Lung microvascular endothelial cell (primary cell): Measurements from ENCODE around the gene EIF4E. TPM values are rescaled to one million over a fixed set of nuclear protein-coding genes. Genes with fewer than 3 reads are reported as not detected.
"Not testable (repeated sequence)": the region's sequence is repeated elsewhere in the genome, so short reads cannot be mapped to it uniquely, and the experiment has no call there.

ENCODE experiments used
- DNase-seq, 2 donors: peaks; one replicate each; pipeline versions ENCODE4 v3.0.0 to v3.0.0-alpha.2; 2010; ENCODE audit warnings: low read depth in 2 of 2
- total RNA-seq: library from RNA; depleted of rRNA; stranded (reverse); fragments of >200 nt; gene quantifications from 2 replicates; pipeline ENCODE4 v1.2.1, GENCODE V29; 2014

EIF4E gene
- total RNA-seq, 1 donor from 2014 or later = 123 TPM

DNA sequence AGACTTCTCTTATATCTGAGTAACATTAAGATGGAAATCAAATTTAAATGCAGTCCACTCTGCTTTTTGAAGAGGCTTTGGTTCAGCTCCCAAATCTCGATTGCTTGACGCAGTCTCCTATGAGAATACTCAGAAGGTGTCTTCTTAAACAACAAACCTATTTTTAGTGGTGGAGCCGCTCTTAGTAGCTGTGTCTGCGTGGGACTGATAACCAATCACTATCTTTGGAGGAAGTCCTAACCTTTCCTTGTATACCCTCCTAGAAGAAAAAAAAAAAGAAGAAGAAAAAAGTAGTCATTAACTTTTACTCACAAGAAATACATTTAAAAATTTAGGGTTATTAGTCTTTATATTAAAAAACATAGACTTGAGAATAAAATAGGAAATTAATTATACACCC, 48.0 kb downstream of the EIF4E start:
- DNase-seq = not testable (repeated sequence)

DNA sequence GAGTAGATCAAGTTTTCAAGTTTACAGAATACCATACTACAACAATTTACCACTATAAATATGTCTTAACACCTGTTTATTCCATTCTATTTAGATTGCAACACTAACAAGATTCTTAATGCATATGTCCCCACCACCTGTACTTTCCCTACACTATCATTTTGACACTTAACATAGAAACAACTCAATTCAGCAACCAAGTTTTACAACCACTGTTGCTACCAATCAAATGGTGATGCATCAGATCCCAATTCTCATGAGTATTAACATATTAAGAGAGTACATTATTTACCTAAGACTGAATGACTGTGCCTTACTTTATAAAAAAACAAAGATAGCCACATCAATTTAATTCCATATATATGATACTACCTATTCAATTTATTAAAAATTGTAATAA, 49.4 kb downstream of the EIF4E start:
- no peak for DNase-seq

DNA sequence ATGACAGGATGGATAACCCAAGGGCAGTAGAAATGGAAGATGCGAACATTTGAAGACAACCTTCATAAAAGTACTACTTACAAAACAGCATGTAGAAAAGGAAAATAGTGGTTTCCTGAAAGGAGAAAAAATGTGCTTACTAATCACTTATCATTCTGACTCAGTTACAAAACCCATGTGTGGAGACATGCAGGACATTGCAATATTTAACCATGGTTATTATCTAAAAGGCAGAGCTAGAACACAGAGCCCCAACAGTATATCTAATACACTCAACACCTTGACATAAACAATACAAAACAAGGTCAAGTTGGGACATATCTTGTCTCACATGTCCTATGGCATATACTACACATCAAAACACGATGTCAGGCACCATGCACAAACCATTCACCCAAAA, 55.9 kb downstream of the EIF4E start:
- DNase-seq = no peak

DNA sequence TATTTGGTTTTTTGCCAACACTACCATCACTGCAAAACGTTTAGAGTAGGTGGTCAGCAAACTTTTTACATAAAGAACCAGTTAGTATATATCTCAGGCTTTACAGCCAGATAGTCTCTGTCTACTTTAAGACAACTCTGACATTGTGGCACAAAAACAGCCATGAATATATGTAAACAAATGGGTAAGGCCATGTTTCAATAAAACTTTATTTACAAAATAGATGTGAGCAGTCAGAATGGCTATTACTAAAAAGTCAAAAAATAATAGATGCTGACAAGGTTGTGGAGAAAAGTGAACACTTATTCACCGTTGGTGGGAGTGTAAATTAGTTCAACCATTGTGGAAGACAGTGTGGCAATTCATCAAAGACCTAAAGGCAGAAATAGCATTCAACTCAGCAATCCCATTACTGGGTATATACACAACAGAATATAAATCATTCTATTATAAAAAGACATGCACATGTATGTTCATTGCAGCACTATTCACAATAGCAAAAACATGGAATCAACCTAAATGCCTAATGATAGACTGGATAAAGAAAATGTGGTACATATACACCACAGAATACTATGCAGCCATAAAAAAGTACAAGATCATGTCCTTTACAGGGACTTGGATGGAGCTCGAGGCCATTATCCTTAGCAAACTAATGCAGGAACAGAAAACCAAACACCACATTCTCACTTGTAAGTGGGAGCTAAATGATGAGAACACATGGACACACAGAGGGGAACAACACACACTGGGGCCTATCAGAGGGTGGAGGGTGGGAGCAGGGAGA, 56.6 kb downstream of the EIF4E start:
- DNase-seq = not testable (repeated sequence)

DNA sequence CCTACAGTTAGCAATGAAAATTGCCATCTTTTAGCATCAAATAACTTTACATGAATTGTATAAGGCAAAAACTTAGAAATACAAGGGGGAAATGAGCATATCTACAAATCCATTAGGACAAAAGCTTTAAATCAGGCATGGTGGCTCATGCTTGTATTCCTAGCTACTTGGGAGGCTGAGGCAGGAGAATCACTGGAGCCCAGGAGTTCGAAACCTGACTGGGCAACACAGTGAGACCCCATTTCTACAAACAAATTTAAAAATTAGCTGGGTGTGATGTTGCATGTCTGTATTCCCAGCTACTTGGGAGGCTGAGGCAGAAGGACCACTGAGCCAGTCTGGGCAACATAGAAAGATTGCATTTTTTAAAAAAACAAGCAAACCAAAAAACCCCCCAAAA, 61.3 kb downstream of the EIF4E start:
- no peak for DNase-seq

DNA sequence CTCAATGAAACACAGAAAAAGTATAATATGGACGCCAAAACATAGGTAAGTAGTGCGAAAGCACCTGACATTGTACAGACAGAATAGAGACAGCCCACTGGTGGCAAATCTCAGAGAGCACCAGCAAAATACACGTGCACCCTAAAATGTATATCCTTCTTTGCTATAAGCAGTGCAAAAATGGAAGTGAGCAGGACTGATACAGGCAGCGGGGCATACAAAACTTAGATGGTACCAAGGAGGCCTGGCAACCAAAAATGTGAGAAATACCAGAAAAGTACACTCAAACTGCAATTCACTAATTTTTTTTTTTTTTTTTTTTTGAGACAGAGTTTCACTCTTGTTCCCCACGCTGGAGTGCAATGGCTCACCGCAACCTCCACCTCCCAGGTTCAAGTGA, 63.9 kb downstream of the EIF4E start:
- no peak for DNase-seq

DNA sequence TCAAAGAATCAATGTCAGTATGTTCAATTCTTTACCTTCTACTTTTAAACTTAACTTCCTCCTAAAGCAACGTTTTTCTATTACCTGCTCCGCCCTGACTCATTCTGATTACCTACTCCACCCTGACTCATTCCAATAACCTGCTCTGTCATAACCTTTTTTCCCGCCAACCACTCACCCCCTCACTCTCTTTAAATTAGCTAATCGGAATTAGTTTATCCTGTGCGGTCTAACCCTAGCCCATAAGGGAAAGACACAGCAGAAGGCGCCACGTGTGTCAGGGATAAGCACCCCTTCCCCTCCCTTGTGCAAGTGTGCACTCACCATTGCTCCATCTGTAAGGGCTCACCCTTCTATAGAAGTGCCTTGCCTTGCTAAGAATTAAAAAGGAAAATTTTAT, 64.4 kb downstream of the EIF4E start:
- no peak for DNase-seq

DNA sequence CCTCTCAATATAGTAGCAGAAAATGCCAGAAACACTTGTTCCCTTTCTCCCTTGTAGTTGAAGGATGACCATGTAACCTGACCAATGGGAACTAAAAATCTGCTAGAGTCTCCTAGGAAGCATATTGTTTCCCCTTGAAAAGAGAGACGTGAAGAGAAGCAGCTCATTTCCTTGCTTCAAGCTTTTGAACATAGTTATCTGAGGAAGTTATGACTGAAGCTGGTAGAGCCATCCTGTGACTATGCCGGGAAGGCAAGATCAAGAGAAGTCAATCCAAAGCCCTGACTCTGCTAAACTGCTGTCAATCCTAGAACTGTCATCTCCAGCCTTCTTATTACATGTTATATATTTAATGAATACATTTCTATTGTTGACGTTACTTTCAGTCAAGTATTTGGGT, 66.6 kb downstream of the EIF4E start:
- DNase-seq = peak in 1 of 2 donors; percentile 5

DNA sequence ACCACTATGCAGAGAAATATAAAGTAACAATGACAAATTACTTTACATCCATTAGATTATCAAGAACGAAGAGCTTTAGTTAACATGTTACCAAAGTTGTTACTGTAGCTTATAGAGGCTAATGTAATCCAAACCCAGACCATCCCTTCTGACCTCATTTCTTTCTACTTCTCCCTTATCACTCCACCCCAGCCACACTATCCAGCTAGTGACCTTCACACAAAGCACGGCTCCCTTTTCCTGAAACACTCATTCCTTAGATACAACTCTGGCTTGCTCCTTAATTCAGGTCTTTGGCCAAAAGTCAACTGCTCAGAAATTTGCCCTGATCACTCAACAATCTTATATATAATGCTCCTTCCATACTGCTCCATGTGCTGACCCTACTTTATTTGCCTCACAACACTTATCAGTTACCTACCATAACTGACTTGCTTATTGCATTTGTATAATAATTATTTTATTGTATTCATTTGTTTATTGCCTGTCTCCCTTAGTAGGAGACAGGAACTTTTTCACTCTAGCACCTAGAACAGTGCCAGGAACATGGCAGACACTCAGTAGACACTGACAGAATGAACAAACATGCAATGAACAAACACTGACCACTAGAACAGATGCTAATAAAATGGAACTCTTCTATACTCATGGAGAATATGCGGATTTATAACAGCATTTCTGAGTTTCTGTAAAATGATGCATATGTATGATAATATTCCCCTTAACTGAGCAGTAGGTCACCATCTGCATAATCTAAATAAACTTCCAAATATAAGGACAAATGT, 67.6 kb downstream of the EIF4E start:
- DNase-seq = no peak

DNA sequence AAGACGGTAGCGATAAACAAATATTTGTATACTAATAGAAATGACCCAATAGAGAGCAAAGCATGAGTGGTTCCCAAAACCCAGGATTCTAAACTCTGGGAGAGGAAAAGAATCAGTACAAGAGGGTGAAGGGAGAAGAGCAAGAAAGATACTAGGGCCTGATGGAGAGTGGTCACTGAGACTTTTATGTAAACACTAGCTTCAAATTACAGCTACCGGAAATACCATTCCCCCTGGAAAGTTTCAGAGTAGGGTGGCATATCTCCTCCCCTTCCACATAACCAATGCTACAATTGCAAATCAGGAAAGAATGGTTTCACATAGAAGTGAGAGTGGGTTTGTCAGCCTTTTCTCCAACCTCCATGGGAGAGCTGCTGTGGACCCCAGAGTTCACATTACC, 77.1 kb downstream of the EIF4E start:
- DNase-seq = no peak

DNA sequence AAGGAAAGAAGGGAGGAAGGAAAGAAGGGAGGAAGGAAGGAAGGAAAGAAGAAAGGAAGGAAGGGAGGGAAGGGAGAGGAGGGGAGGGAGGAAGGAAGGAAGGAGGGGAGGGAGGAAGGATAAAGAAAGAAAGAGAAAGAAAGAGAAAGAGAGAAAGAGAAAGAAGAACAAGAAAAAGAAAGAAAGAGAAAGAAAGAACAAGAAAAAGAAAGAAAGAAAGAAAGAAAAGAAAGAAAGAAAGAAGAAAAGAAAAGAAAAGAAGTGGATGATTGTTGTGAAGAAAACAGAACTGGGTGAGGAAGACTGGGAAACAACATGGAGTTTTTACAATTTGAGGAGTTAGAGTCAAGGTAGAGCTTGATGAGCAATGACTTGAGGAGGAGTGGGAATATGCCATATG, 78.0 kb downstream of the EIF4E start:
- no peak for DNase-seq

DNA sequence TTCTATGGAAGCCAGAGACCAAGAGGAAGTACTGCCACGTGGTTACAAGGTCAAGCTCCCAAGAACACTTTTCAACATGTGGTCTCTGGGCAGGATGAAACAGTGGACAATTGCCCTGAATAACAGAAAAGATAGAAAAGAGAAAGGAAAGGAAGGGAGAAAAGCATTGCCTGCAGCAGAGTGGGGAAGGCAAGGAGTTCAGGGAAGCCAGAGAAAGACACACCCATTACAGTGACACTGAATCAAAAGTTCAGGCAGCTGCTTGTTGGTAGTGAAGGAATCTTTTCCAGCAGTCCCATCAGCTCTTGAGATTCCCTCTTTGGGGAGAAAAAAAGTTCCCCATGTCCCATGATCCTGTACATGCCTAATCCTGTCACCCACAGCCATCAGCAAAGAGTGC, 80.5 kb downstream of the EIF4E start:
- DNase-seq = no peak

DNA sequence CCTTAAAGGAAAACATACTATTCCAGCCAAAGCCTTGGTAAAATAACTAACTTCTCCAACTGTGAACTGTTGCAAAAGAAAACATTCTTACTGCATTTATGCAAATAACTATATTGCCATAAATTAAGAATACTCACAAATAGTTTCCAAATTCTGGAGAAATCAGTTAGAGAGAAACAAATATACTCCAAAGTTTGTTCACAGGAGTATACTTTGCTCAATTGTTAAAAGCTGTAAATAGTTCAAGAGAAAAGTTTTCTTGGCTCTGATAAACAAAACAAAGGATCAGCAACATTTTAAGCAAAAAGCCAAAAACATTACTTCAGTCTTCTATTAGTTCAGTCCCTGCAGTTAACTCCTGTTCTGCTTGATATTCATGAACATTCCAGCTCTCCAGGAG, 83.0 kb downstream of the EIF4E start:
- DNase-seq = no peak

DNA sequence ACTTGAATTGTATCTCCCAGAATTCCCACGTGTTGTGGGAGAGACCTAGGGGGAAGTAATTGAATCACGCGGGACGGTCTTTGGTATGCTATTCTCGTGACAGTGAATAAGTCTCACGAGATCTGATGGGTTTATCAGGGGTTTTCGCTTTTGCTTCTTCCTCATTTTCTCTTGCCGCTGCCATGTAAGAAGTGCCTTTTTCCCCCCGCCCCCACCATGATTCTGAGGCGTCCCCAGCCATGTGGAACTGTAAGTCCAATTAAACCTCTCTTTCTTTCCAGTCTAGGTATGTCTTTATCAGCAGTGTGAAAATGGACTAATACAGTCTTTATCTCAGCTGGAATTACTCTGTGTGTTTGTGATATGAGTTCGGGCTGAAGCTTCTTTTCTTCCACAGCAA, 86.0 kb downstream of the EIF4E start:
- not testable (repeated sequence) for DNase-seq

DNA sequence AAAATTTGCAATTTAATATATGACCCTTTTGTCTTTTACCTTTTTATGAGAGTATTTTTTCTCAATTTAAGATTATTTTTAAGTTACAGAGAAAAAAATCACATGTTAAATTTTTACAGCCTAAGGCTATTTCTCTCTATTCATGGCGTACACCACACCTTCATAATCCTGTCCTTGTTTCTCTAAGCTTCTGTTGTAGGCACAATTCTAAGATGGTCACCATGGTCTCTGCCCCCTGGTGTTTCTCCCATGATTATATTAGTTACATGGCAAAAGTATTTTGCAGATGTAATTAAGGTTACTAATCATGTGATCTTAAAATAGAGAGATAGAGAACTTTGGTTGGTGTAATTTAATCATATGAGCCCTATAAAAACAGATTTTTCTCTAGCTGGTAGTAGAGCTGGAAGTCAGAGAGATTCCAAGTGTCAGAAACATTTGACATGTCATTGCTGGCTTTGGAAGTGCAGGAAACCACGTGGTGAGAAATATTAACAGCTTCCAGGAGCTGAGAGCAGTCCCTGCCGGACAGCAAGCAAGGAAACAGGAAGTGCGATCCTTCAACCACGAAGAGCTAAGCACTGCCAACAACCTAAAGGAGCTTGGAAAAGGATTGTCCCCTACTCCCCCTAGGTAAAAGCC, 89.8 kb downstream of the EIF4E start:
- DNase-seq = peak; percentile 53 to 64

DNA sequence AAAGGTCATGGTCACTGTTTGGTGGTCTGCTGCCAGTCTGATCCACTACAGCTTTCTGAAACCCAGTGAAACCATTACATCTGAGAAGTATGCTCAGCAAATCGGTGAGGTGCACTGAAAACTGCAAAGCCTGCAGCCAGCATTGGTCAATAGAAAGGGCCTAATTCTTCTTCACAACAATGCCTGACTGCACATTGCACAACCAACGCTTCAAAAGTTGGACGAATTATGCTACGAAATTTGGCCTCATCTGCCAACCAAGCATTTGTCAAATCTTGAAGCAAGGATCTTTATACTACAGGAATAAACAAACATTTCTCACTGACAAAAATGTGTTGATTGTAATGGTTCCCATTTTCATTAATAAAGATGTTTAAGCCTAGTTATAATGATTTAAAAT, 90.4 kb downstream of the EIF4E start:
- DNase-seq = no peak

DNA sequence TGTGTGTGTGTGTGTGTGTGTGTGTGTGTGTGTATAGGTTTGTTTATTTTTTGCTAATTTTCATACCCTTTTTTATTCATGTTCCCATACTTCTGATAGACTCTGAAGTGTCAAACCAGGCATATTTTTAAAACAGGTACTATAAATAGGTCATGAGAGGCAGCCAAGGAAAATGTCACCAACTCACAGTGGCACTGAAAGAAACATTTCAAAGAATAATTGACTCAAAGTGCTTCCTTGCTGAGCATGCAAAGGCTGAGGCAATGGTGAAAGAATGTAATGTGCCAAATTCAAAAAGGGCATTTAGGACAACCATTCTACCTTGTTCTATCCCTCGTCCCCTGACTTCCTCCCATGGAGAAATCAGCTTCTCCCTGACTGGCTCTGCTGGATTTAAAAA, 95.5 kb downstream of the EIF4E start:
- DNase-seq = no peak

DNA sequence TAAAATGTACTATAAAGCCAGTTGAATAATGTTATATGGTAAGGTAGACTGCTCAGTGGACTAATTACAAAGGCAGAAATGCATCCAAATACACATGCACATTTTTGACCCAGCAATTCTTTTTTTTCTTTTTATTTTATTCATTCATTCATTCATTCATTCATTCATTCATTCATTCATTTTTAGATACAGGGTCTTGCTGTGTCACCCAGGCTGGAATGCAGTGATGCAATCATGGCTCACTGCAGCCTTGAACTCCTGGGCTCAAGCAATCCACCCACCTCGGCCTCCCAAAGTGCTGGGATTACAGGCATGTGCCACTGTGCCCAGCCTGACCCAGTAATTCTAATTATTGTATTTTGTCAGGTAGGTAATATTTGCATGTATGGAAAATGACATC, 97.9 kb downstream of the EIF4E start:
- DNase-seq = not testable (repeated sequence)
